OCI-M2 (cell line): Measurements from ENCODE around the gene MCCD1.
"Not testable (repeated sequence)": the region's sequence is repeated elsewhere in the genome, so short reads cannot be mapped to it uniquely, and the experiment has no call there.

Experiments
- DNase-seq: peaks from one replicate; lab custom pipeline; 2025; ENCODE audit not compliant: unreplicated experiment; lab: John Stamatoyannopoulos, UW

Gene MCCD1

DNA sequence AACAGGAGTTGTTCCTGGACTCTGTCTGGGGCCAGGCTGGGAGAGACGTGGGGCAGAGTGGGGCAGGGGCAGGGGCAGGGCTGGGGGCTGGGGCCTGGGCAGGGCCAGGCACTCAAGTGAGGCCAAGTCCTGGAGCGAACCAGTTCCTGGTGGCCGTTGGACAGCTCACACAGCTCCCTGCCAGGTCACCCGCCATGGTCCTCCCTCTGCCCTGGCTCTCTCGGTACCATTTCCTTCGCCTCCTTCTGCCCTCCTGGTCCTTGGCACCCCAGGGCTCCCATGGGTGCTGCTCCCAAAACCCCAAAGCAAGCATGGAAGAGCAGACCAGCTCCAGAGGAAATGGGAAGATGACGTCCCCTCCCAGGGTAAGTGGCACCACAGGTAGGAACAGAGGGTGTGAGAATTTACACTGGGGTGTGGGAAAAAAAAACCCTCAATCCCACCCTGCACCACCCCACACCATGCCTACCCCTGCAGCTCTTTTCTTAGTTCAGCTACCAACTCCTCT, at the start of gene MCCD1:
Gene MCCD1 (plus strand): TSS at position 142 of the 508 bp plus-strand sequence. CDS start 53 bp downstream, at position 195.
- DNase-seq = no peak

DNA sequence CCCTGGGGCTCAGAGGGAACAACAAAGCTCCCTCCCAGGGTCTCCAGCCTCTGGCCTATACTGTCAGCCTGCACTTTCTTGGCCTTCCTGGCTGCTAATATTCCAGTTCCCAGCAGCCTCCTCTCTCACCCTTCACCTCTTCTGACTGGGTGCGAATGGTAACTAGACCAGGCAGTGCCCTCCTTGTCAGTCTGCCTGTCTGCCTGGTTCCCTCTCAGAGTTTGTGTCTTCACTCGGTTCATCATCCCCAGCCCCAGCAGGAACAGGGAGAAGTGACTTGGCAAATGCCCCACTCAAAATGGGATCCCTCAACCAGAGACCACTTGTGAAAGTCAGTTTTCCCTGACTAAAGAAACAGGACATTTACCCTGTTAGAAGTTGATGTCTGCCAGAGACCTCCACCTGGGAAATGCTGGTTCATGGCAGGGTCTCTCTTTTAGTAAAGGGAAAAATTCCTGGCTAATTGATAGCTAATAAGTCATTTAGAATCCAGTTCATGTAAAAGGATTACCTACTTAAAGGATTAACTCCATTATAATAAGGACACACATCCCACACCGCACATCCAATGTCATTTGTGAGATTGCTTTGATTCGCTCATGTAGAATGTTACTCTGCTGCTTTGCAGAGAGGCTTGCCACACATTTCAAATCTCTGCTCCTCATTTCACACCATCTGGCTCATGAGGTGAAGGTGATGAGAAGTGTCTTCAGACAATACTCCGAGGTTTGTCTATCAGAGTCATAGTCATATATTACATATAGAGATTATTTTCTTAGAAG, 49.4 kb upstream of the MCCD1 start:
- DNase-seq = no peak

- DNase-seq = no peak
Measured at GRCh38 chr6:31479933-31480535, 48.7 kb upstream of the MCCD1 start.

GRCh38 chr6:31480574-31480973, 48.2 kb upstream of the MCCD1 start:
- no peak for DNase-seq

- no peak for DNase-seq
Measured at GRCh38 chr6:31483392-31483791, 45.4 kb upstream of the MCCD1 start.

DNA sequence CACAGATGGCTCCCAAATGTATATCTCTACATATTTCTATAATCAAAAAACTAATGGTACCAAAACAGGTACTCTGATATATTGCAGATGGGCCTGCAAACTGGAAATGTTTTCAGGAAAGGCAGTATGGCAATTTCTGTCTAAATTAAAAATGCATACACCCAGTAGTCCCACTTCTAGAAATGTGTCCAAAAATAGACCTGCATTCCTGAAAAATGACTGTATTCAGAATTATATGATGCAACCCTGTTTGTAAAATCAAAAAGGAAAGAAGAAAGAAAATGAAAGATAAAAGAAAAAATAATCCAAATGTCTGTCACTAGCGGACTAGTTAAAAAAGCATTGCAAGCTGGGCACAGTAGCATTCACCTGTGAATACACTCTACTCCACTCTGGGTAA, 43.7 kb upstream of the MCCD1 start:
- no peak for DNase-seq

DNA sequence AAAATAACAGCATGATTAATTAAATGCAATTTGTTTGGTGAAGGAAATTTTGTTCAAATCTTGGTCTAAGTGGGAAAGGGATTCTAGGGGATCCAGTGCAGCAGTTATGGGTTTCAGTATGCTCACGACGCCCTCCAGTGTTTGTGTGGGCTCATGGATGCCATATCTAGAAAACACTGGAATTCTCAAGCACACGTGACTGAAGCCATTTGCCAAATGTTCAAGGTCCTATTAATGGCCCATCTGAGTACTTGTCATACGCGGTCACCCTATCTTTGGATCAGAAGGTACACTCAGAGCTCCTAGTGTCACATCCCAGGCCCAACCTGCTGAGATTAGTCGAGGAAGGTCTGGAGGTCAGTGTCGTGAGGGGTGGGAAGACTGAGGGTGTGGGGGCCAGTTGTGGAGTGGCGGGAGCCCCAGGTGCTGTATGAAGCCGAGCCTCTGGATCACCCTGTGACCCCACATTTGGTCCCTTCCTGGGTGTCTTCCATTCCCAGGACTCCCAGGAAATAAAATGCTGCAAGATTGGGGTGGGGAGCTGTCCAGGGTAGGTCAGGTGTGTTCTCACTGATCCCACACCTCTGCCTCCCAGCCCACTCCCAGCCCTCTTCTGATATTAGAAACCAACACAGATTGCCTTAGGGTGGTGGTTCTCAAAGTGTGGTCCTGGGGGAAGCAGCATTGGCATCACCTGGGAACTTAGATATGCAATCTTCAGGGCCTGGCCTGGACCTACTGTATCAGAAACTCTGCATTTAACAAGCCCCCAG, 42.5 kb upstream of the MCCD1 start:
- DNase-seq = not testable (repeated sequence)

- DNase-seq = not testable (repeated sequence)
Measured at GRCh38 chr6:31487674-31488073, 41.1 kb upstream of the MCCD1 start.

- DNase-seq = no peak
Measured at GRCh38 chr6:31489086-31489485, 39.7 kb upstream of the MCCD1 start.

GRCh38 chr6:31490115-31490873, 38.5 kb upstream of the MCCD1 start:
- DNase-seq = no peak

DNA sequence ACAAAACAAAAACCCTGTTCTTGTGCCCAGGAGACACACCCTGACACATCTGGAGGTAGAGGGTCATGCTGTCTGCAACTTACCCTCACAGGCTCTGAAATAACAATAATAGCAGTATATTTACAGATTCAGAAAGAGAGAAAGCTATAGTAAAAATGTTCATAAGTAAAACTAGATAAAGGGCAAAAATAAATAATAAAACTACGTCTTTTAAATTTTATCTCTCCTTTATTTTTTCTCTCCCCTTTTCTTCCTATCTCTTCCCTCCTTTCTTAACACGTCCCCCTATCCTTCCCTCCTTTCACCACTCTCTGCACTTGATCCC, 35.2 kb upstream of the MCCD1 start:
- DNase-seq = not testable (repeated sequence)

DNA sequence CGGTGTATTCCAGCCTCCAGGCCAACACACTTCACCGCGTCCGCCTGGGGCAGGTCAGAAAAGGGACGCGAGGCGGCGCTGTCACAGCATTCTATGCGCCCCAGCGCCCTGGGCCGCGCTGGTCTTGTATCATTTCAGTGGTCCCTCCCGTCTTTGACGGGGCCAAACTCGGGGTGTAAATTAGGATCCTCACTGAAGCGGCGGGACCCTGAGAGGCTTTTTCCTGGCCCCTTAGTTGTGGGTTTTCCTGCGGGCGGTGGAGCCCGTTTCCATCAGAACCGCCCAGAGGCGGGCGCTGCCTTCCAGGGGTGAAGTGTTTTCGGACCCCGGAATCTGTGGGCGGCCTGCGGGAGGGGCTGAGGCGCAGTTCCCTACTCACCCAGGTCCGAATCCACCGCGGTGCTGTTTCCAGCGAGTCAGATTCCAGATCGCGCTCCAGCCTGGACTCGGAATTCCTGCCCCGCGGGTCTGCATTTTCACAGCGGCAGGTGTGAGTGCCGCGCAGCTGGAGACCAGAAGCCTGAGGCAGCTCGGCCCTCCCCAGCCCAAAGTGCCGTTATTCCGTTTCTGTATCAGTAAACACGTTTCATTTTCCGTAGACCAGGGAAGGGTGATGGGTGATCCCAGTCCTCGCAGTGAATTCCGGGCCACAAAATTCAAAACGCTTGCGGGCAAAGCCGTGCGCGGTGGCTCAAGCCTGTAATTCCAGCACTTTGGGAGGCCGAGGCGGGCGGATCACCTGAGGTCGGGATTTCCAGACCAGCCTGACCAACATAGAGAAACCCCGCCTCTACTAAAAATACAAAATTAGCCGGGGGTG, 34.7 kb upstream of the MCCD1 start:
- DNase-seq = peak; percentile 74

DNA sequence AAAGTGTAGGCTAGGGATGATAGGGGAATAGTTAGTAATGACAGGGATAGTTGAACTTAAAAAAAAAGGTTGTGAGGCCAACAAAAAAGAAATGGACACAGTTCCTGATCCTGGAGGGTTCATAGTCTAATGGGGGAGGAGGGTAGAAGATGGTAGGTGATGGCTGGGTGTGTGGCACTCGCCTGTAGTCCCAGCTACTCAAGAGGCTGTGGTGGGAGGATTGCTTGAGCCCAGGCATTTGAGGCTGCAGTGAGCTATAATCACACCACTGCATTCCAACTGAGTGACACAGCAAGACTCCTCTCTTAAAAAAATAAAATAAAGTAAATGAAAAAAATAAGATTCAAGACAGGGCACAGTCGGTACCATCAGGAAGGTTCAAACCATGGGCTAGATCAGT, 33.2 kb upstream of the MCCD1 start:
- no peak for DNase-seq

DNA sequence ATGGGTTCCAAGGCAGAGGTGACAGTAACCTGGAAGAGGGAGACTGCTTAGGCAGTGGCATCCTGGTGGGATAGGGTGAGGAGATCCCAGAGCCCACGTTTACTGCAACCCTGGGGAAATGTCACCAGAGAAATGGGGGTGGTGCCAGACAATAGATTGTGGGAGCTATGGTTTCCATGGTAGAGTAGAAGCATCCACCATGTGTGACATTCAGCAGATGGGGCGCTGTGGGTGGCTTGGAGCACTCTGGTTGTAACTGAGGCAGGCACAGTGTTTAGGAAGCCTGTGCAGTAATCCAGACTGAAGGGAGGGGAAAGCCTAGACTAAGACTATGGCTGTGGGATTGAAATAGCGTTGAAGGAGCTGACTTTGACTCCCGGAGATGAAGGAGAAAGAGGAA, 31.9 kb upstream of the MCCD1 start:
- not testable (repeated sequence) for DNase-seq

GRCh38 chr6:31497531-31498476, 31.0 kb upstream of the MCCD1 start, which contains the start of gene MICB:
Gene MICB (plus strand): TSS chr6:31498145. CDS start chr6:31498194, 49 bp downstream.
- peak; percentile 75 for DNase-seq

- DNase-seq = no peak
Measured at GRCh38 chr6:31498748-31499147, 30.0 kb upstream of the MCCD1 start.

DNA sequence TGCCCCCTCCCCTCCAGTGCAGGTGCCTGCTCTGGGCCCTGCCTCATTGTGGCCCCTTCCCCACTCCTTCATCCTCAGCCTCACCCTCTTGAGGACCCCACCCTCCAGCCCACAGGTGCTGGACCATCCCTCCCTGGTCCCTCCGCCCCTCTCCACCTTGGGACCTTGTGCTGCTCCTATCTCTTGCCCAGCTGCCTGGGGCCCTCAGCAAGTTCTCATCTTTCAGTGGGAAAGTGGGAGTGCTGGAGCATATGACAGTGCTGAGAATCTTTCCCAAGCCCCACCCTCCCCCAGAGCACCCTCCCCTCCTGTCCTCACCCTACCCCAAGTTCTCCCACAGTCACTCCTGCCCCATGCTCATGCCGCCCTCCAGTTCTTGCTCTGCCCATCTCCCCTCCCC, 29.1 kb upstream of the MCCD1 start:
- DNase-seq = not testable (repeated sequence)

GRCh38 chr6:31502586-31502985, 26.2 kb upstream of the MCCD1 start:
- DNase-seq = no peak

DNA sequence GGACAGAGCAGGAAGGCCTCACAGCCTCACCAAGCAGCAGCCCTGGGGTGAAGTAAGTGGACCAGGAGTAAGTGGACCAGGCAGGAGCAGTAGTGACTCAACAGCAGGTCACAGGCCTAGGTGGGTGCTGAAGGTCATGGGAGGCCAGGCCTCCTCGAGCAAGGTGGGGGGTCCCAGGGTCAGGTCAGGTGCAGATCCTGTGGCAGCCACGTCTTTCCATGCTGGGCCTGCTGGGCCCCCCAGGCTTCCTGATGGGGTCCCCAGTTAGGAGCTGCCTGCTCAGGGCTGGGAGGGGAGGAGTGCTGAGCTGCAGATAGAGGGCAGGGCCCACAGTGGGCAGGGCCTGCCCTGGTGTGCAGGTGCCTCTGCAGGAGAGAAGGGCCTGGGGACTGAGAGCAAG, 19.7 kb upstream of the MCCD1 start:
- not testable (repeated sequence) for DNase-seq
